ENCODE results near the gene ACR. TPM values are rescaled to one million over a fixed set of nuclear protein-coding genes. Genes with fewer than 3 reads are reported as not detected.
A peak's percentile ranks its signal among the peaks of the same experiment; 100 is the strongest.

The ACR gene
- total and polyA plus RNA-seq, 2 of the 13 experiments (the other 11 are each of a cell fraction or from before 2014, with no cell fraction given) = 0.15 TPM; not detected in 1

GRCh38 chr22:50699756-50700386 lies 38.1 kb upstream of the ACR start (continued):
- TF ChIP-seq ZNF772 (CRISPR knock-in tag; IDR thresholded peaks at IDR 0.05) (no peak), NBN (conservative IDR thresholded peaks at IDR 0.05) (no peak), ZNF563 (CRISPR knock-in tag; IDR thresholded peaks at IDR 0.05) (no peak; the same call in 1 of the 2 replicates), NFIC (IDR thresholded peaks at IDR 0.05; ENCODE audit: low read length) (no peak), ZSCAN21 (CRISPR knock-in tag; IDR thresholded peaks at IDR 0.05; ENCODE audit: borderline replicate concordance) (no peak), MLX (CRISPR knock-in tag; IDR thresholded peaks at IDR 0.05) (0 out of 2 replicates have a peak, but pooled peaks have one; percentile 10), ZFP62 (CRISPR knock-in tag; IDR thresholded peaks at IDR 0.05) (no peak), ZNF367 (CRISPR knock-in tag; IDR thresholded peaks at IDR 0.05; ENCODE audit: borderline replicate concordance) (no peak), RFX5 (IDR thresholded peaks at IDR 0.05; ENCODE audit: low read depth, low read length) (no peak), MTF2 (CRISPR knock-in tag; IDR thresholded peaks at IDR 0.05; ENCODE audit: borderline replicate concordance) (peak; percentile 45; the same call in 1 of the 2 replicates), ZNF337 (CRISPR knock-in tag; IDR thresholded peaks at IDR 0.05; ENCODE audit: borderline replicate concordance, low read depth) (no peak), ZNF251 (CRISPR knock-in tag; IDR thresholded peaks at IDR 0.05) (no peak), ZNF547 (CRISPR knock-in tag; IDR thresholded peaks at IDR 0.05) (no peak; the same call in 1 of the 2 replicates), TARDBP (CRISPR knock-in tag; IDR thresholded peaks at IDR 0.05) (peak; percentile 61; the same call in 1 of the 2 replicates), NPAS2 (CRISPR knock-in tag; IDR thresholded peaks at IDR 0.05; ENCODE audit: borderline replicate concordance) (no peak), RXRA (CRISPR knock-in tag; IDR thresholded peaks at IDR 0.05) (no peak), ZNF513 (CRISPR knock-in tag; conservative IDR thresholded peaks at IDR 0.05) (no peak), RAD21 (CRISPR knock-in tag; IDR thresholded peaks at IDR 0.05) (peak; percentile 62), DBP (CRISPR knock-in tag; IDR thresholded peaks at IDR 0.05; ENCODE audit: not compliant biosample characterization) (peak; percentile 18), TBX2 (CRISPR knock-in tag; IDR thresholded peaks at IDR 0.05; ENCODE audit: borderline replicate concordance) (no peak), ZSCAN29 (CRISPR knock-in tag; conservative IDR thresholded peaks at IDR 0.05) (no peak), FUBP1 (CRISPR knock-in tag; IDR thresholded peaks at IDR 0.05; ENCODE audit: borderline replicate concordance) (no peak)

Measured in HepG2 (cell line).